Stimulated activated CD4-positive, alpha-beta T cell treated with anti-CD3 and anti-CD28 coated beads, Interleukin-12 subunit alpha, Interleukin-12 subunit beta, amount 100 ng/mL, for 24 hours (primary cell): ENCODE results near the gene MAN1C1.
A peak's percentile ranks its signal among the peaks of the same experiment; 100 is the strongest.

ENCODE experiments used
- DNase-seq, 2 experiments: peaks; one replicate each; pipeline ENCODE4 v3.0.0-alpha.2; 2020; ENCODE audit warnings: low read depth in 2 of 2

The MAN1C1 gene

GRCh38 chr1:25817840-25818501, 201.4 kb downstream of the MAN1C1 start:
- DNase-seq, result no peak

DNA sequence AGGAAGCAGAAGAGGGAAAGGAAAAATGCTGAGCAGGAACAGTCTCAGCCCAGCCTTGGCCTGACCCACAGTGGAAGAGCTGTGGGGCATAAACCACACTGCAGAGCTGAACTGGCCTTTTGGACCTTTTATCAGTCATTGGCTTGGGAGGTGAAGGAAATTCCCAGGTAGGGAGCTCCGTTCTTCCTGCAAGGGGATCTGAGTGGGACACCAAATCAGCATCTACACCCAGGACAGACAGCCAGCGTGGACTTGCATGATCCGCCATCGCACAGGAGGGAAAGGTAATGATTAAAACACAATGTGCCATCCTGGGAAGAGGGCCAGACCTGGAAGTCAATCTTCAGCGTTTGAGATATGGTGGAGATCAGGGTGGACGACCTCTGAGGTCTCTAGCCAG, 202.0 kb downstream of the MAN1C1 start:
- no peak for DNase-seq

GRCh38 chr1:25819491-25820246, 203.1 kb downstream of the MAN1C1 start, which contains the start of gene MTFR1L:
MTFR1L (plus strand) TSS chr1:25819954; CDS start chr1:25823105, 3,151 bp downstream.
- peak; percentile 88 to 92 for DNase-seq

DNA sequence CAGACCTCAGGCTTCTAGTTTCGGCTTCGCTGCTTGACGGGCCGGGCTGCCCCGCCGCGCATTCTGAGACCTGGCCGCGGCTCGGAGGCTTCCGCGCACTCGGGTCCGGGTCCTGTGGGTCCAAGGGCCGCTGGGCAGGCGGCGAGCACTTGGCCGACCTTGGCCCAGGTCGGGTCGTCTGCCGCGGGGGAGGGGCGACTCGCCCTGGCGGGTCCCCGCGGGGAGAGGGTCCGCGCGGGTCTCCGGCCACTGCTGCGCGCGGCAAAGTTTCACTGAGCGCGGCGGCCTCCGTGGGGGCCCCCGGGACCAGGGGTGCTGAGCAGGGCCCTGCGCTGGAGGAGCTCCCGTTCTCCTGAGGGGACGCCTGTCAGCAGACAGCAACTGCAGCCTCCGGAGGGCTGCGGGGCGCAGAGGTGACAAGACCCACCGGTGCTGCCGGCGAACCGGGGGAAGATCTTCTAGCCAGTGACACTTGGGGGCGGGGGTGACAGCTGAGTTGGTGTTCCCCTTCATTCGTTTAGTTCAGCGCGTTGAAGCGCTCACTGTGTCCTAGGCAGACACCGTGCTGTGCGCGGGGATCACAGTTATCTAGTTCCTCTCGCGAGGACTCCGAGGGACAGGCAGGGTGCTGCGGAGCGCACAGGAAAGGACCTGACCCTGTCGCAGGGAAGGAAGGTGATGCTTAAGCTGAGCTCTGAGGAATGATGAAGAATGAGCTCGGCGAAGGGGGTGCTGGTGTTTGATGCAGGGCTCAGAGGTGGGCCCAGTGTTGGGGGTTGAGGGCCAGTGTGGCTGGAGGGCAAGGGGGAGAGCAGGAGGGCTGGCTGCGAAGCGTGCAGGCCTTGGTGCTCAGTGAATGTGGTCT, 203.9 kb downstream of the MAN1C1 start:
- DNase-seq, result peak in 1 of 2 experiments; percentile 59

- DNase-seq, result no peak
These were observed 204.5 kb downstream of the MAN1C1 start for GRCh38 chr1:25821112-25821476.

DNA sequence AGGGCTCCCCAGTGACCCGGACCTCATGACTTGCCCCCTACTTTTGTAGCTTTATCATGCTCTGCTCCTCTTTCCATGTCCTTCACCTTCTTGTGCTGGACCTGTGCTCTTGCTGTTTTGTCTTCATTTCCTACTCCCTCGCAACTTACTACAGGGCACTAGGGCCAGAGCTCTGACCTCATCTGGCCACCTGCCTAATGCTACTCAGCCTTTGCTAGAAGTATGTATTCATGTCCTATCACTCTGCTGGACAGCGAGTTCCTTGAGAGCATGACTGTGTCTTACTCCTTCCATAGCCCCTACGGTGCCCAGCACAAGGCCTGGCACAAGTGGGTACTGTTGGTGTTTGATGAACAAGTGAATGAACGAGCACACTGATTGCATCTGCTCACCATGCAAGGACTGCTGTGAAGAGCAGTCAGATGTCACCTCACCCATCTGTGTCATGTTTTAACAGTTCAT, 205.1 kb downstream of the MAN1C1 start:
- no peak for DNase-seq

- no peak for DNase-seq
These were observed 209.0 kb downstream of the MAN1C1 start for GRCh38 chr1:25825605-25826004.

DNA sequence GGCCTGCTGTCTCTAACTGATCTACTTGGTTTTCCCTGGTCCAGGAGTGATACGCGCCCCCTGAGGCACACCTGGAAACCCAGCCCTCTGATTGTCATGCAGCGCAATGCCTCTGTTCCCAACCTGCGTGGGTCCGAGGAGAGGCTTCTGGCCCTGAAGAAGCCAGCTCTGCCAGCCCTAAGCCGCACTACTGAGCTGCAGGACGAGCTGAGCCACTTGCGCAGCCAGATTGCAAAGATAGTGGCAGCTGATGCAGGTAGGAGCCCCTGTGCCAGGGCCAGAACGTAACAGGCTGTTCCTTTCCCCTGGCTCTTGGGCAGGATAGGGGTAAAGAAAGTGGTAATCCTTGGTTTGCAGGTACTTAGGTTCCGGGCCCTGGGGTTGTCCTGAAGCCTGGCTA, 210.0 kb downstream of the MAN1C1 start:
- no peak for DNase-seq

DNA sequence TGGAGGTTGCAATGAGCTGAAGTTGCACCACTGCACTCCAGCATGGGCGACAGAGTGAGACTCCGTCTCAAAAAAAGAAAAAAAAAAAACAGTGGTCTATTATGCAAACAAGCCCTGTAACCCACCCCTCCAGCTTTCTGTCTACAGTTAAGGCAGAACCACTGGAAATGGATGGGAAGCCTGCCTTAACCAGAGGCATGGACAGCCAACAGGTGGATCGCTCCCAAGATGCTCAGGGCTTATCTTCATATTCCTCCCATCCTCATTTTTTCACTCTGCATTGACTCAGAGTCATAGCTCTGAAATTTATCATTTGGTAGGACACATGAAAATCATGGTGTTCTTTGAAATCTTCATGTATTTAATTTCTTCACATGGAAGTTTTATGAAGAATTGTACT, 211.9 kb downstream of the MAN1C1 start:
- DNase-seq, result no peak

DNA sequence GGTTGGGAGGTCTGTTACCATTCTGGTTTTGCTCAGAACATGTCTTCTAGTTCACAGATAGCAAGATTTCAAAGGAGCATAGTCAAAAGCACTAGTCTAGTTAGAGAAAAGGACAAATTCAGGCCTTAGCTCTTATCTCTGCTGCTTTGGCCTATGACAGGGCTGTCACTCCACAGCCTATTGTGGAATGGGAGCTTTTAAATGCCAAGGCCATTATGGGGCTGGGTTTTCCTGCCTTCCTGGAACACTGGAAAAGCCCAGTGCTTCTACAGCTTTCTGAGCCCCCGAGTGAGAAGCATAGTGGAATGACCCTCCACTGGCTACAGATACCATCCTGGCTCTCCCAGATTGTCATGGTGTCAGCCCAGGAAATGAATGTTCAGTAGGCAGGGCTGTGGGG, 212.5 kb downstream of the MAN1C1 start:
- no peak for DNase-seq

DNA sequence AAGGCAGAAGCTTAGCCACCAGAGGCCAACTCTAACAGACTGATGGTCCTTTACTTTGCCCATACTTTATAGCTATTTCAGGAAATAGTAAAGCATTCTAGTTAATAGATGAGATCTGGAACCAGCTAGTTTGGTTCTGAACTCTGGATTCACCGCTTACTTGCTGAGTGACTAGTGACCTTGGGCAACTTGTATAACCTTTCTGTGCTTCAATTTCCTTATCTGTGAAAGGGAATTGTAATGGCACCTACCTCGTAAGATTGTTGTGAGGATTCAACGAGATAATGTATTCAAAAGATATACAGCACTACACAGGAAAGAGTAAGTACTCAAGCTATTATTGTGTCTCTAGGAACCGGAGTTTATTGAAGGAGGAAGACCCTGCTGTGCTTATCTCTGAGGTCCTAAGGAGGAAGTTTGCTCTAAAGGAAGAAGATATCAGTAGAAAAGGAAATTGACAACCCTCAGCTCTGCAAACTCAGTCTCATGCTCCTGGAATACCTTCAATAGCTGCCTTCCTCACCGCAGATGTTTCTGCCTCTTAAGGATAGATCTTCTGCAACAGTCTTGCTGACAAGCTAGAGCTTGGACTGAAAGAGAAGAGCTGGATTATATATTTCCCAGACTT, 215.1 kb downstream of the MAN1C1 start:
- no peak for DNase-seq

- DNase-seq, result no peak
These were observed 215.9 kb downstream of the MAN1C1 start for GRCh38 chr1:25832336-25833037.

DNA sequence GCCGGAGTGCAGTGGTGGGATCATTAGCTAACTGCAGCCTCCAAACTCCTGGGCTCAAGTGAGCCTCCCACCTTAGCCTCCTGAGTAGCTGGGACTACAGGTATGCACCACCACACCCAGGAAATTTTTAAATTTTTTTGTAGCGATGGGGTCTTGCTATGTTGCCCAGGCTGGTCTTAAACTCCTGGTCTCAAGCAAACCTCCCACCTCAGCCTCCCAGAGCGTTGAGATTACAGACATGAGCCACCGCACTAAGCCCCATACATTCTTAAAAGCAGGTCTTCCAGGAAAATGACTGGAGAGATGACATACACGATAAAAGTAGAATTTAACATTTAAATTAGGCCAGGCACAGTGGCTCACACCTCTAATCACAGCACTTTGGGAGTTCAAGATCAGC, 216.6 kb downstream of the MAN1C1 start:
- DNase-seq, result no peak
